Mesenchymal stem cell (in vitro differentiated cells and primary cell): ENCODE data around the gene SAP30L.

Experiments
- DNase-seq: peaks from one replicate; pipeline ENCODE4 v3.0.0-alpha.2; 2013
- H2AFZ ChIP-seq: one replicate; pipeline ENCODE4 v1.6.1; 2013; ENCODE audit warnings: low read depth, mild to moderate bottlenecking, control low read depth, inconsistent platforms, low read length, moderate library complexity
- H2AK5ac ChIP-seq: 2 replicates; pipeline ENCODE4 v1.6.1; 2013; ENCODE audit warnings: low read length, moderate library complexity, mild to moderate bottlenecking, inconsistent platforms; ENCODE audit not compliant: severe bottlenecking
- H2BK120ac ChIP-seq: one replicate; pipeline ENCODE4 v1.6.1; 2013; ENCODE audit warnings: low read depth, mild to moderate bottlenecking, inconsistent platforms, low read length, moderate library complexity
- H2BK12ac ChIP-seq, 2 experiments: one replicate each; pipeline ENCODE4 v1.6.1; 2013; ENCODE audit warnings: inconsistent platforms in 2 of 2, low read length in 2 of 2, mild to moderate bottlenecking in 2 of 2, moderate library complexity in 2 of 2, control low read depth in 1 of 2
- H2BK15ac ChIP-seq: one replicate; pipeline ENCODE4 v1.6.1; 2013; ENCODE audit warnings: mild to moderate bottlenecking, low read depth, inconsistent platforms; ENCODE audit not compliant: poor library complexity, severe bottlenecking
- H2BK5ac ChIP-seq: 2 replicates; pipeline ENCODE4 v1.6.1; 2013; ENCODE audit warnings: low read depth, mild to moderate bottlenecking, low read length, control low read depth, inconsistent platforms; ENCODE audit not compliant: poor library complexity, severe bottlenecking
- H3K14ac ChIP-seq, 2 experiments: one replicate each; pipeline ENCODE4 v1.6.1; 2013; ENCODE audit warnings: inconsistent platforms in 2 of 2, low read length in 2 of 2, control low read depth in 1 of 2, mild to moderate bottlenecking in 1 of 2, moderate library complexity in 1 of 2
- H3K18ac ChIP-seq, 2 experiments: one replicate each; pipeline ENCODE4 v1.6.1; 2013; ENCODE audit warnings: inconsistent platforms in 2 of 2, low read length in 2 of 2, control low read depth in 1 of 2, low read depth in 1 of 2, mild to moderate bottlenecking in 1 of 2
- H3K23ac ChIP-seq, 2 experiments: one replicate each; pipeline ENCODE4 v1.6.1; 2013; ENCODE audit warnings: inconsistent platforms in 2 of 2, low read length in 2 of 2, mild to moderate bottlenecking in 2 of 2, moderate library complexity in 2 of 2, control low read depth in 1 of 2
- H3K27ac ChIP-seq: 2 replicates; pipeline ENCODE4 v1.5.1; 2013; ENCODE audit warnings: mild to moderate bottlenecking, moderate library complexity, low read length, control low read depth, inconsistent platforms; ENCODE audit not compliant: poor library complexity, severe bottlenecking
- H3K27me3 ChIP-seq, 2 experiments: 2 replicates each; pipeline versions ENCODE4 v1.6.1 to v1.7.0; 2013; ENCODE audit warnings: low read length in 2 of 2, mild to moderate bottlenecking in 2 of 2, moderate library complexity in 2 of 2, control low read depth in 1 of 2, inconsistent platforms in 1 of 2; ENCODE audit not compliant: control insufficient read depth in 1 of 2, insufficient read depth in 1 of 2
- H3K36me3 ChIP-seq, 2 experiments: 2 replicates each; pipeline versions ENCODE4 v1.6.1 to v1.7.0; 2013; ENCODE audit warnings: low read length in 2 of 2, control low read depth in 1 of 2, inconsistent platforms in 1 of 2, low read depth in 1 of 2, mild to moderate bottlenecking in 1 of 2; ENCODE audit not compliant: insufficient read depth in 2 of 2, control insufficient read depth in 1 of 2
- H3K4ac ChIP-seq, 2 experiments: one replicate each; pipeline ENCODE4 v1.6.1; 2013; ENCODE audit warnings: inconsistent platforms in 2 of 2, low read length in 2 of 2, mild to moderate bottlenecking in 2 of 2, moderate library complexity in 2 of 2, control low read depth in 1 of 2, low read depth in 1 of 2
- H3K4me1 ChIP-seq: 2 replicates; pipeline ENCODE4 v1.6.1; 2013; ENCODE audit warnings: low read depth, low read length, control low read depth; ENCODE audit not compliant: control insufficient read depth, insufficient read depth
- H3K4me2 ChIP-seq: 2 replicates; pipeline ENCODE4 v1.6.1; 2013; ENCODE audit warnings: low read length, mild to moderate bottlenecking, inconsistent platforms; ENCODE audit not compliant: poor library complexity, severe bottlenecking
- H3K4me3 ChIP-seq, 2 experiments: 2 replicates each; pipeline versions ENCODE4 v1.5.1 to v1.7.0; 2013; ENCODE audit warnings: low read length in 2 of 2, mild to moderate bottlenecking in 2 of 2, control low read depth in 1 of 2, low read depth in 1 of 2; ENCODE audit not compliant: insufficient read depth in 1 of 2
- H3K79me1 ChIP-seq: replicated peaks from 2 replicates; pipeline ENCODE4 v1.6.1; 2013; ENCODE audit warnings: mild to moderate bottlenecking, control low read depth, low read length, inconsistent platforms; ENCODE audit not compliant: poor library complexity, severe bottlenecking
- H3K9ac ChIP-seq: 2 replicates; pipeline ENCODE4 v1.7.0; 2013; ENCODE audit warnings: mild to moderate bottlenecking, low read length, moderate library complexity
- H3K9me3 ChIP-seq: 2 replicates; pipeline ENCODE4 v1.7.0; 2013; ENCODE audit warnings: mild to moderate bottlenecking, low read length; ENCODE audit not compliant: control insufficient read depth
- H4K8ac ChIP-seq: one replicate; pipeline ENCODE4 v1.6.1; 2013; ENCODE audit warnings: inconsistent platforms, mild to moderate bottlenecking, low read length, moderate library complexity
- H4K91ac ChIP-seq: one replicate; pipeline ENCODE4 v1.6.1; 2013; ENCODE audit warnings: mild to moderate bottlenecking, low read length, inconsistent platforms
- WGBS: methylation state at CpG from one replicate; pipeline ENCODE4 v1.1.7; 2013; ENCODE audit warnings: mixed read lengths; 5-methylcytosine and 5-hydroxymethylcytosine counted together

Gene SAP30L

GRCh38 chr5:154411338-154411737 lies 34.5 kb upstream of the SAP30L start:
- no peaks in the 10 kb centered on the region for H3K4me1 ChIP-seq
- H2AFZ ChIP-seq, result no peak overlapping the region
- no peak for DNase-seq
- no peak overlapping the region for H2BK5ac ChIP-seq
- no peak overlapping the region for H2BK15ac ChIP-seq
- no peak overlapping the region for H2AK5ac ChIP-seq
- H3K9me3 ChIP-seq, result no peaks in the 10 kb centered on the region
- WGBS, result 97% methylated on average over 5 of the region's 5 CpGs
- H3K18ac ChIP-seq, result no peak overlapping the region
- H3K36me3 ChIP-seq, result peaks cover 24 to 45% of the 10 kb centered on the region in 2 experiments
- H3K27me3 ChIP-seq, result no peaks in the 10 kb centered on the region
- H3K4ac ChIP-seq, result no peak overlapping the region
- no peak overlapping the region for H3K4me2 ChIP-seq
- no peak overlapping the region for H3K9ac ChIP-seq
- H2BK12ac ChIP-seq, result no peak overlapping the region
- no peak overlapping the region for H3K27ac ChIP-seq
- H4K91ac ChIP-seq, result no peak overlapping the region
- no peak overlapping the region for H3K4me3 ChIP-seq
- no peak overlapping the region for H2BK120ac ChIP-seq
- no peak overlapping the region for H3K14ac ChIP-seq
- H4K8ac ChIP-seq, result no peak overlapping the region
- H3K23ac ChIP-seq, result no peak overlapping the region
- peaks cover 2% of the 10 kb centered on the region for H3K79me1 ChIP-seq

DNA sequence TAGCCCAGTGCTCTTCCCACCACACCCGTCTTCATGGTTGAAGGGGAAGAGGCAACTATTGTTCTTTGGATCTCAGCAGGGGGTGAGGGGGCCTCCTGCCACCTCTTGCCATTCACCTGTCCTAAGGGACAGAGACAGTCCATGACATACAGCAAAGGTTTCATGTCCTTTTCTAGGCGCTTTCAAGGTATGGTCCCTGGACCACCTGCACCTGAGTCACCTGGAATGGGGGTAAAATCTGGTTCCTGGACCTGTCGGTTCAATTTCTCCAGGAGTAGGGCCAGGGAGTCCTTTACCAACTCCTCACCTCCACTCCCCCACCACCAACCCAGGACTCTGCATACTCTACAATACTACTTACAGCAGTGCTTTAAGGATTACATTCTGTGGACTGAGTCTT lies 33.5 kb upstream of the SAP30L start:
- Histone ChIP-seq H3K14ac (no peak overlapping the region), H3K4ac (no peak overlapping the region), H3K9ac (no peak overlapping the region), H4K8ac (no peak overlapping the region), H2BK15ac (no peak overlapping the region), H3K18ac (no peak overlapping the region), H2AFZ (no peak overlapping the region), H4K91ac (no peak overlapping the region), H3K4me3 (no peak overlapping the region), H2BK5ac (no peak overlapping the region), H2BK12ac (no peak overlapping the region), H3K9me3 (no peaks in the 10 kb centered on the region), H3K36me3 (peaks cover 32 to 55% of the 10 kb centered on the region in 2 experiments), H3K79me1 (peaks cover 2% of the 10 kb centered on the region), H2AK5ac (no peak overlapping the region), H3K27ac (no peak overlapping the region), H3K23ac (no peak overlapping the region), H3K27me3 (no peaks in the 10 kb centered on the region), H2BK120ac (no peak overlapping the region), H3K4me1 (no peaks in the 10 kb centered on the region), H3K4me2 (no peak overlapping the region)
- DNase-seq, result no peak
- whole genome bisulfite sequencing, result 90% methylated on average over 3 of the region's 3 CpGs

GRCh38 chr5:154412925-154413324 lies 32.9 kb upstream of the SAP30L start:
- H3K27me3 ChIP-seq, result no peaks in the 10 kb centered on the region
- H3K14ac ChIP-seq, result no peak overlapping the region
- H3K27ac ChIP-seq, result no peak overlapping the region
- H2BK12ac ChIP-seq, result no peak overlapping the region
- H4K8ac ChIP-seq, result no peak overlapping the region
- H3K79me1 ChIP-seq, result peaks cover 2% of the 10 kb centered on the region
- no peaks in the 10 kb centered on the region for H3K9me3 ChIP-seq
- WGBS, result 91% methylated on average over 9 of the region's 9 CpGs
- no peak overlapping the region for H2AFZ ChIP-seq
- H3K18ac ChIP-seq, result no peak overlapping the region
- H3K4me1 ChIP-seq, result no peaks in the 10 kb centered on the region
- H2BK15ac ChIP-seq, result no peak overlapping the region
- no peak overlapping the region for H3K9ac ChIP-seq
- H4K91ac ChIP-seq, result no peak overlapping the region
- no peak overlapping the region for H3K23ac ChIP-seq
- no peak overlapping the region for H2BK5ac ChIP-seq
- no peak overlapping the region for H3K4me3 ChIP-seq
- H2AK5ac ChIP-seq, result no peak overlapping the region
- H3K36me3 ChIP-seq, result peaks cover 35 to 60% of the 10 kb centered on the region in 2 experiments
- no peak for DNase-seq
- no peak overlapping the region for H3K4ac ChIP-seq
- H2BK120ac ChIP-seq, result no peak overlapping the region
- H3K4me2 ChIP-seq, result no peak overlapping the region

GRCh38 chr5:154415114-154415513 lies 30.7 kb upstream of the SAP30L start:
- Histone ChIP-seq H3K4me2 (no peak overlapping the region), H3K9ac (no peak overlapping the region), H2AK5ac (no peak overlapping the region), H4K91ac (no peak overlapping the region), H3K79me1 (peaks cover 2% of the 10 kb centered on the region), H3K4me1 (no peaks in the 10 kb centered on the region), H2BK5ac (no peak overlapping the region), H3K27ac (no peak overlapping the region), H3K23ac (no peak overlapping the region), H3K9me3 (no peaks in the 10 kb centered on the region), H3K36me3 (peaks cover 46 to 65% of the 10 kb centered on the region in 2 experiments), H3K4me3 (no peak overlapping the region), H3K18ac (no peak overlapping the region), H2BK120ac (no peak overlapping the region), H2BK15ac (no peak overlapping the region), H2BK12ac (no peak overlapping the region), H3K14ac (no peak overlapping the region), H3K27me3 (no peaks in the 10 kb centered on the region), H4K8ac (no peak overlapping the region), H3K4ac (no peak overlapping the region), H2AFZ (no peak overlapping the region)
- WGBS, result 90% methylated on average over 5 of the region's 6 CpGs
- DNase-seq, result no peak
